Gastroesophageal sphincter (tissue), 3 donors: ENCODE measurements around the gene ADAM10.

ENCODE experiments used
- CTCF ChIP-seq, 4 experiments: fragments of 200-600 bp in 2 of 4; fragments of 450-650 bp in 2 of 4; sonication (generic) in 1 of 4; IDR thresholded peaks; one replicate each; pipeline ENCODE4 v1.5.1; 2017 to 2019; ENCODE audit warnings: antibody characterized with exemption in 4 of 4, mild to moderate bottlenecking in 2 of 4, moderate library complexity in 2 of 4
- POLR2A ChIP-seq, 2 donors: fragments of 450-650 bp; IDR thresholded peaks; one replicate each; pipeline ENCODE4 v1.6.1; 2017; ENCODE audit warnings: antibody characterized with exemption in 2 of 2, mild to moderate bottlenecking in 2 of 2, moderate library complexity in 1 of 2
- POLR2AphosphoS5 ChIP-seq: sonication (generic); formaldehyde crosslinking; IDR thresholded peaks from one replicate; pipeline ENCODE4 v1.6.1; 2017; ENCODE audit warnings: antibody characterized with exemption

- TF ChIP-seq CTCF (IDR thresholded peaks at IDR 0.05) (no peak), POLR2AphosphoS5 (no peak), POLR2A (IDR thresholded peaks at IDR 0.05) (no peak)
These were observed 49.7 kb downstream of the ADAM10 start for GRCh38 chr15:58699769-58700168.
